RPMI7951 (cell line): Measurements from ENCODE around the gene UACA. TPM values are rescaled to one million over a fixed set of nuclear protein-coding genes. Genes with fewer than 3 reads are reported as not detected.
"Not testable (repeated sequence)": the region's sequence is repeated elsewhere in the genome, so short reads cannot be mapped to it uniquely, and the experiment has no call there.

ENCODE experiments used
- DNase-seq: peaks from one replicate; pipeline ENCODE4 v3.0.0-alpha.2; 2012; ENCODE audit warnings: low read depth
- total RNA-seq: library from RNA; depleted of rRNA; stranded (reverse); fragments of >200 nt; shearing (Covaris generic); gene quantifications from 2 replicates; pipeline ENCODE4 v1.2.3, GENCODE V29; 2014; rRNA removed

The UACA gene, protein sequence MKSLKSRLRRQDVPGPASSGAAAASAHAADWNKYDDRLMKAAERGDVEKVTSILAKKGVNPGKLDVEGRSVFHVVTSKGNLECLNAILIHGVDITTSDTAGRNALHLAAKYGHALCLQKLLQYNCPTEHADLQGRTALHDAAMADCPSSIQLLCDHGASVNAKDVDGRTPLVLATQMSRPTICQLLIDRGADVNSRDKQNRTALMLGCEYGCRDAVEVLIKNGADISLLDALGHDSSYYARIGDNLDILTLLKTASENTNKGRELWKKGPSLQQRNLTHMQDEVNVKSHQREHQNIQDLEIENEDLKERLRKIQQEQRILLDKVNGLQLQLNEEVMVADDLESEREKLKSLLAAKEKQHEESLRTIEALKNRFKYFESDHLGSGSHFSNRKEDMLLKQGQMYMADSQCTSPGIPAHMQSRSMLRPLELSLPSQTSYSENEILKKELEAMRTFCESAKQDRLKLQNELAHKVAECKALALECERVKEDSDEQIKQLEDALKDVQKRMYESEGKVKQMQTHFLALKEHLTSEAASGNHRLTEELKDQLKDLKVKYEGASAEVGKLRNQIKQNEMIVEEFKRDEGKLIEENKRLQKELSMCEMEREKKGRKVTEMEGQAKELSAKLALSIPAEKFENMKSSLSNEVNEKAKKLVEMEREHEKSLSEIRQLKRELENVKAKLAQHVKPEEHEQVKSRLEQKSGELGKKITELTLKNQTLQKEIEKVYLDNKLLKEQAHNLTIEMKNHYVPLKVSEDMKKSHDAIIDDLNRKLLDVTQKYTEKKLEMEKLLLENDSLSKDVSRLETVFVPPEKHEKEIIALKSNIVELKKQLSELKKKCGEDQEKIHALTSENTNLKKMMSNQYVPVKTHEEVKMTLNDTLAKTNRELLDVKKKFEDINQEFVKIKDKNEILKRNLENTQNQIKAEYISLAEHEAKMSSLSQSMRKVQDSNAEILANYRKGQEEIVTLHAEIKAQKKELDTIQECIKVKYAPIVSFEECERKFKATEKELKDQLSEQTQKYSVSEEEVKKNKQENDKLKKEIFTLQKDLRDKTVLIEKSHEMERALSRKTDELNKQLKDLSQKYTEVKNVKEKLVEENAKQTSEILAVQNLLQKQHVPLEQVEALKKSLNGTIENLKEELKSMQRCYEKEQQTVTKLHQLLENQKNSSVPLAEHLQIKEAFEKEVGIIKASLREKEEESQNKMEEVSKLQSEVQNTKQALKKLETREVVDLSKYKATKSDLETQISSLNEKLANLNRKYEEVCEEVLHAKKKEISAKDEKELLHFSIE (N-terminal part only)
- total RNA-seq: 47.0 and 56.8 TPM in 2 replicates

- peak; percentile 97 for DNase-seq
These were observed at the start of gene UACA for GRCh38 chr15:70763120-70763949. Gene UACA (minus strand): TSS chr15:70763558. CDS start chr15:70763407, 151 bp downstream.

DNA sequence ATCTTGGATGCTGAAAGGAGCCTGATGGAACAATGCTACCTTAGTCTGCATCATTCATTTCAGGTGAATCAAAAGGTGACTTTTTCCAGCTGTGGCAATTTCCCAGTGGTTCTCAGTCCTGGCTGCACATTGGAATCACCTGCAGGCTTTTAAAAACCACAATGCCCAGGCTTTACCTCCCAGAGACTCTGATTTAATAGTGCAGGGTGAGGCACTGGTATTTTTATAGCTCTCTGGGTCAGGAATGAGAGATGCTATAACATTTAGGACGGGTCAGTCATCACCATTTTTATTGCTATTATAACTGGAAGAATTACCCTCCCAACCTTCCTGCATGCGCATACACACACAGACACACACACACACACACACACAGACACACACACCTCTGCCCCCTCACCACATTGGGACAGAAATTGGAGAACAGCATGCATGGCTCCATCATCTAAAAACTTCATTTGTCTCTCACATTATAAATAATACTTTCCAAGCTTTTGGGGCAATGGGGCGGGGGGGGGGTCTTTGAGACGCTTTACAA is 49.5 kb upstream of the UACA start:
- DNase-seq: no peak

- no peak for DNase-seq
These were observed 47.7 kb upstream of the UACA start for GRCh38 chr15:70810916-70811578.

- no peak for DNase-seq
These were observed 43.8 kb upstream of the UACA start for GRCh38 chr15:70806992-70807712.

DNA sequence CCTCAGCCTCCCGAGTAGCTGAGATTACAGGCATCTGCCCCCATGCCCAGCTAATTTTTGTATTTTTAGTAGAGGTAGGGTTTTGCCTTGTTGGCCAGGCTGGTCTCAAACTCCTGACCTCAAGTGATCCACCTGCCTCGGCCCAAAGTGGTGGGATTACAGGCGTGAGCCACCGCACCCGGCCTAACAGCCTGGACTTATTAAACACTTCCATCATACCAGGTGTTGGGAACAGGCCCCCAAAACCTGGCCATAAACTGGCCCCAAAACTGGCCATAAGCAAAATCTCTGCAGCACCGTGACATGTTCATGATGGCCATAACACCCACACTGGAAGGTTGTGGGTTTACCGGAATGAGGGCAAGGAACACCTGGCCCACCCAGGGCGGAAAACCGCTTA is 41.0 kb upstream of the UACA start:
- DNase-seq: not testable (repeated sequence)

- peak; percentile 94 for DNase-seq
These were observed 39.3 kb upstream of the UACA start for GRCh38 chr15:70802629-70803028.

DNA sequence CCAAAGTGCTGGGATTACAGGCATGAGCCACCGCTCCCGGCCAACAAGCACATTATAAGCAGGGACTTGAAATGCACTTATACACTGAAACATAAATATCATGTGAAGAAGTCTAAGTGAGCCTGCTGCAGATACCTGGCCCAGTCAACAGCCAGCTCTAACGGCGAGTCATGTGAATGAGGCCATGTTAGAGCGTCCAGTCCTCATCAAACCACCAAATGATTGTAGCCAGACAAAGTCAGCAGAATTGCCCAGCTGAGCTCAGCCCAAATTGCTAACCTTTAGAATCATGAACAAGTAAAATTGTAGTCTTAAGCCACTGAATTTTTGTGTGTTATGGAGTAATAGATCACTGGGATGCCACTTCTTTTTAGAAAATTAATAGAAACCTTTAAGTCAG is 37.8 kb upstream of the UACA start:
- no peak for DNase-seq

DNA sequence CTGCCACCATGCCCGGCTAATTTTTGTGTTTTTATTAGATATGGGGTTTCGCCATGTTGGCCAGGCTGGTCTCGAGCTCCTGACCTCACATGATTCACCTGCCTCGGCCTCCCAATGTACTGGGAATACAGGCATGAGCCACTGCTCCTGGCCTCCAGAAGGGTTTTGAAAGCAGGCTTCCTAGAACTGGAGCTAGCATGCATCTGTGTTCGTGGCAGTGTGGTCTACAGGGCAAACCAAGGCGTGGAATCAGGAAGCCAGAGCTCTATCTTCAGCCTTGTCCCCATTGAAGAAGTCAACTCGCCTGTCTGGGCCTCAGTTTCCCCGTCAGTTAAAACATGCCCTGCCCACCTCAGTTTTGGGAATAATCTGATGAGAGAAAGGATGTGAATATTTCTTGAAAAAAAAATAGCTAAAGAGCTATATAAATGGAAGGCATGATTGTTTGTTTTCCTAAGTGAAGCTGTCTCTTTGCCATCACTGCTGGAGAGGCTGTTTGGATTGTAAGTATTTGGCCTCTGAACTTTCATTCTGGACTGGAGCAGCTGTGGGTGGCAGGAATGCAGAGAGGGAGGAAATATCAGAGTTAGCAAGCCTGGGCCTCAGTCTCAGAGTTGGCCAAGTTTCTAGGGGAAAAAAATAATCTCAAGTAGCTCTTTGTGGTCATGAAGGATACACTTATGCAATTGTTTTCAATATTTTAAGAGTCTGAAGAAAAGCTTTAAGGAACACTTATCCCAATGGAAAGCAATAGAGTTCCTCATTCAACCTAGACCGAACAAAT is 36.5 kb upstream of the UACA start:
- DNase-seq: peak; percentile 94

- DNase-seq: no peak
These were observed 34.1 kb upstream of the UACA start for GRCh38 chr15:70797464-70797863.

- no peak for DNase-seq
These were observed 33.4 kb upstream of the UACA start for GRCh38 chr15:70796516-70797310.

GRCh38 chr15:70795311-70795665 is 31.9 kb upstream of the UACA start:
- peak; percentile 98 for DNase-seq

DNA sequence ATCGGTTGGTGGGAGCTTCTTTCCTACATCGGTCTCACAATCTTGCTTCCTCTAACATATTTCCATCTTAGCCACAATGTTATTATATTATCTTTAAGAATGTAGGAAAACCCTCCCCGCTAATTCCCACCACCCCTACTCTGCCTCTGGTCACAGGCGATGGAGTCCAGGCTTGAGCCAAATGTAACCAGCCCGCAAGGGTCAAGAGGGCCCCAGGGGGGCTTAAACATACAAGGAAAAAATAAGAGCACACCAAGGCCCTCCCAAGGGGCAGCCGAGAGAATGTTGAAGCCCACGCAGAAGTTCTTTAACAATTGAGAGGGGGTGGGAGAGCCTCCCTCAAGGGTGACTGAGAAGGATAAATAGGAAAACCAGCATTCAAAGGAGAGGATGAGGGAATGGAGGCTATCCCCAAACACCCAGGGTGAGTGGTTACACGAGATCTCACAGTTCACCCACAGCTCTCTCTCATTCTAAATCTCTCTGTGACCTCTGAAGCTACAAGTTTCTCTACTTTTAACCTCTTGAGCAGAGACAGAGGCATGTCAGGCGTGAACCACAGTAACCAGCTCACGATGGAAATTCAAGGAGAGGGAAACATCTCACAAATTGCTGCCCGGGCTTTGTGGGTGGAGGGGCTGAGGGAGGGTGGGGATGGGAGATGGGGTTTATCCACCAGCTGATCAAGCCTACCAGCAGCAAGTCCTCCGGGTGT is 31.4 kb upstream of the UACA start:
- no peak for DNase-seq

GRCh38 chr15:70793694-70794093 is 30.3 kb upstream of the UACA start:
- DNase-seq: no peak

GRCh38 chr15:70792171-70792573 is 28.8 kb upstream of the UACA start:
- peak; percentile 91 for DNase-seq

GRCh38 chr15:70791259-70791658 is 27.9 kb upstream of the UACA start:
- no peak for DNase-seq

DNA sequence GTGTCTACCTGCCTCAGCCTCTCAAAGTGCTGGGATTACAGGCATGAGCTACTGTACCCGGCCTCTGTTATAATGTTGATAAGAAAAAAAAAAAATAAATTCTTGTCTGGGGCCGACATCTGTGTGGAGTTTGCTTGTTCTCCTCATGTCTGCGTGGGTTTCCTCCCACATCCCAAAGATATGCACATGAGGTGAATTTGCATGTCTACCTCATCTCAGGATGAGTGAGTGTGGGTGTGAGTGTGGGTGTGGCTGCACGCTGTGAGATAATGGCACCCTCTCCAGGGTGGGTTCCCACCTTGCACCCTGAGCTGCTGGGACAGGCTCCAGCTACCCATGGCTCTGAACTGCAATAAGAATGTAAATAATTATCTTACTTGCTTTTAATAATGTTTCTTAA is 25.9 kb upstream of the UACA start:
- no peak for DNase-seq
